GM12891 (cell line): ENCODE data around the gene NKIRAS2.

Experiments
- POLR2A ChIP-seq: IDR thresholded peaks from 2 replicates; pipeline ENCODE4 v1.6.1; 2011; ENCODE audit warnings: low read depth, low read length, control low read depth
- POLR2AphosphoS5 ChIP-seq: IDR thresholded peaks from 2 replicates; pipeline ENCODE4 v1.6.1; 2011; ENCODE audit warnings: low read depth, low read length, control low read depth
- SPI1 ChIP-seq: IDR thresholded peaks from 2 replicates; pipeline ENCODE4 v1.6.1; 2011; ENCODE audit warnings: low read depth, low read length, control low read depth

DNA sequence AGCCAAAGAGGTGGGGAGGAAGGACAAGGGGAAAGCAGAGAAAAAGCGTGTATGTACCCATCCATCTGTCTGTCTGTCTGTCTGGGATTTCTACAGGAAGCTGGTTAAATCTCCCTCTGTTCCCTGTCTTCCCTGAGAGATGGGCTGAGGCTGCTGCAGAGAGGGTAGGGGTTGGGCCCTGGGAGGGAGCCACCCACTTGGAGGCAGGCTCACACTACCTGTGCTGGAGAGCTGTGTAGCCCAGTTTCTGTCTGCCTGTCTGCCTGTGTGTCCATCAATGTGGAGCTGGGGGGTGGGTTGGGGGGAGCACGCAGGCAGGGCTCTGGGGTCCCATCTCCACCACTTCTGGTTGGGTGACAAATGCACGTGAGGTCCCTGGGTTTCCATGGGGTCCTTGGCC is 49.1 kb downstream of the NKIRAS2 start:
- TF ChIP-seq POLR2AphosphoS5 (no peak), SPI1 (no peak), POLR2A (no peak)
